Stimulated activated CD8-positive, alpha-beta memory T cell treated with anti-CD3 and anti-CD28 coated beads, Interleukin-12 subunit alpha, Interleukin-12 subunit beta, amount 100 ng/mL, for 24 hours (primary cell): ENCODE results near the gene INTS7.
"Not testable (repeated sequence)": the region's sequence is repeated elsewhere in the genome, so short reads cannot be mapped to it uniquely, and the experiment has no call there.

Experiments used
- DNase-seq: peaks from one replicate; pipeline ENCODE4 v3.0.0-alpha.2; 2020; ENCODE audit errors: extremely low read depth

The INTS7 gene

GRCh38 chr1:211933946-211934714 lies 101.2 kb downstream of the INTS7 start:
- no peak for DNase-seq

- no peak for DNase-seq
Measured at GRCh38 chr1:211932933-211933254, 102.5 kb downstream of the INTS7 start.

- DNase-seq: no peak
Measured at GRCh38 chr1:211932231-211932932, 103.0 kb downstream of the INTS7 start.

GRCh38 chr1:211929683-211930082 lies 105.7 kb downstream of the INTS7 start:
- DNase-seq: no peak

GRCh38 chr1:211928993-211929637 lies 106.2 kb downstream of the INTS7 start:
- DNase-seq: no peak

GRCh38 chr1:211928290-211928801 lies 107.0 kb downstream of the INTS7 start:
- no peak for DNase-seq

- no peak for DNase-seq
Measured at GRCh38 chr1:211925016-211925415, 110.3 kb downstream of the INTS7 start.

- no peak for DNase-seq
Measured at GRCh38 chr1:211924256-211924655, 111.1 kb downstream of the INTS7 start.

- DNase-seq: no peak
Measured at GRCh38 chr1:211923095-211923494, 112.3 kb downstream of the INTS7 start.

- no peak for DNase-seq
Measured at GRCh38 chr1:211921579-211922095, 113.7 kb downstream of the INTS7 start.

- DNase-seq: no peak
Measured at GRCh38 chr1:211920602-211921226, 114.6 kb downstream of the INTS7 start.

GRCh38 chr1:211920141-211920572 lies 115.2 kb downstream of the INTS7 start:
- DNase-seq: no peak

- DNase-seq: no peak
Measured at GRCh38 chr1:211918843-211919414, 116.4 kb downstream of the INTS7 start.

GRCh38 chr1:211916458-211916857 lies 118.9 kb downstream of the INTS7 start:
- not testable (repeated sequence) for DNase-seq

- DNase-seq: no peak
Measured at GRCh38 chr1:211915924-211916323, 119.4 kb downstream of the INTS7 start.

- no peak for DNase-seq
Measured at GRCh38 chr1:211912844-211913432, 122.4 kb downstream of the INTS7 start.

GRCh38 chr1:211912038-211912437 lies 123.3 kb downstream of the INTS7 start:
- DNase-seq: no peak

- no peak for DNase-seq
Measured at GRCh38 chr1:211910913-211911485, 124.4 kb downstream of the INTS7 start.

- no peak for DNase-seq
Measured at GRCh38 chr1:211910113-211910884, 125.1 kb downstream of the INTS7 start.

- DNase-seq: no peak
Measured at GRCh38 chr1:211909395-211909794, 126.0 kb downstream of the INTS7 start.
